ENCODE results near the gene CRTAC1. TPM values are rescaled to one million over a fixed set of nuclear protein-coding genes. Genes with fewer than 3 reads are reported as not detected.

CRTAC1 gene
- total RNA-seq, 4 donors from 2014 or later = 1.2 to 5.7 (median 1.7) TPM

DNA sequence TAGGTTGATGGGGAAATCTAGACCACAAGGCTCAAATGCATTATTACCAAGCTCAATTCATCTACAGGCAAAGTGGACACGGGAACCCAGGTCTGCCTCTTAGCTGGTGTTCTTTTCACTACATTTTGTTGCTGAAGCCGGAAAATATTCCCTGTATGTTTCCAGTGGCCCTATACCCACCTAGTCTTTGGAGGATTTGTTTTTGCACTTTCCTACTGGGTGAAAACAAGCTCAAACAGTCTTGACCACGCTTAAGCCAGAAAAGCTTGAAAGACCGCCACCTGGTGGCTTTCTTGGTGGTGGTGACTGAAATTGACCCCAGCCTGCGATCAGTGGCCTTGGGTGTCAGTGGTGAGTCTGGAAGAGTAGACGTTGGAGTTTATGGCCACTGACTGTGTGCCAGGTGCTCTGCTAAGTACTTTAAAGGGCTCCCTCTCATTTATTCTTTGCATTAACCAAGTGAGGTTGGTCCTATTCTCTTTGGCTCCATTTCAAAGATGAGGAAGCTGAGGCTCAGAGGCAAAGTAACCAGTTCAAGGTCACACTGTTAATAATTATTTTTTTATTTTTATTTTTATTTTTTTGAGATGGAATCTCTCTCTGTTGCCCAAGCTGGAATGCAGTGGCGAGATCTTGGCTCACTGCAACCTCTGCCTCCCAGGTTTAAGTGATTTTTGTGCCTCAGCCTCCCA is 11.1 kb upstream of the CRTAC1 start:
- H3K27me3 ChIP-seq = peaks cover 91% of the 10 kb centered on the region
- no peak overlapping the region for H3K4me3 ChIP-seq
- H3K36me3 ChIP-seq = no peaks in the 10 kb centered on the region
- H3K9me3 ChIP-seq = no peaks in the 10 kb centered on the region
- no peak overlapping the region for H3K27ac ChIP-seq
- H3K4me1 ChIP-seq = no peaks in the 10 kb centered on the region
- 16 to 19% methylated on average over 5 to 7 of the region's 7 CpGs for WGBS, 2 donors (ENCODE audit: low coverage in 1 of 2)
- TF ChIP-seq POLR2A (IDR thresholded peaks at IDR 0.05) (no peak), POLR2AphosphoS5 (IDR thresholded peaks at IDR 0.05) (no peak), EP300 (IDR thresholded peaks at IDR 0.05) (no peak)
- TF ChIP-seq, protein P1, sequence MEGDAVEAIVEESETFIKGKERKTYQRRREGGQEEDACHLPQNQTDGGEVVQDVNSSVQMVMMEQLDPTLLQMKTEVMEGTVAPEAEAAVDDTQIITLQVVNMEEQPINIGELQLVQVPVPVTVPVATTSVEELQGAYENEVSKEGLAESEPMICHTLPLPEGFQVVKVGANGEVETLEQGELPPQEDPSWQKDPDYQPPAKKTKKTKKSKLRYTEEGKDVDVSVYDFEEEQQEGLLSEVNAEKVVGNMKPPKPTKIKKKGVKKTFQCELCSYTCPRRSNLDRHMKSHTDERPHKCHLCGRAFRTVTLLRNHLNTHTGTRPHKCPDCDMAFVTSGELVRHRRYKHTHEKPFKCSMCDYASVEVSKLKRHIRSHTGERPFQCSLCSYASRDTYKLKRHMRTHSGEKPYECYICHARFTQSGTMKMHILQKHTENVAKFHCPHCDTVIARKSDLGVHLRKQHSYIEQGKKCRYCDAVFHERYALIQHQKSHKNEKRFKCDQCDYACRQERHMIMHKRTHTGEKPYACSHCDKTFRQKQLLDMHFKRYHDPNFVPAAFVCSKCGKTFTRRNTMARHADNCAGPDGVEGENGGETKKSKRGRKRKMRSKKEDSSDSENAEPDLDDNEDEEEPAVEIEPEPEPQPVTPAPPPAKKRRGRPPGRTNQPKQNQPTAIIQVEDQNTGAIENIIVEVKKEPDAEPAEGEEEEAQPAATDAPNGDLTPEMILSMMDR (IDR thresholded peaks at IDR 0.05) = peak in 3 of 4 experiments; percentile 45 to 82 (median 58)
- peak; percentile 55 for ATAC-seq

DNA sequence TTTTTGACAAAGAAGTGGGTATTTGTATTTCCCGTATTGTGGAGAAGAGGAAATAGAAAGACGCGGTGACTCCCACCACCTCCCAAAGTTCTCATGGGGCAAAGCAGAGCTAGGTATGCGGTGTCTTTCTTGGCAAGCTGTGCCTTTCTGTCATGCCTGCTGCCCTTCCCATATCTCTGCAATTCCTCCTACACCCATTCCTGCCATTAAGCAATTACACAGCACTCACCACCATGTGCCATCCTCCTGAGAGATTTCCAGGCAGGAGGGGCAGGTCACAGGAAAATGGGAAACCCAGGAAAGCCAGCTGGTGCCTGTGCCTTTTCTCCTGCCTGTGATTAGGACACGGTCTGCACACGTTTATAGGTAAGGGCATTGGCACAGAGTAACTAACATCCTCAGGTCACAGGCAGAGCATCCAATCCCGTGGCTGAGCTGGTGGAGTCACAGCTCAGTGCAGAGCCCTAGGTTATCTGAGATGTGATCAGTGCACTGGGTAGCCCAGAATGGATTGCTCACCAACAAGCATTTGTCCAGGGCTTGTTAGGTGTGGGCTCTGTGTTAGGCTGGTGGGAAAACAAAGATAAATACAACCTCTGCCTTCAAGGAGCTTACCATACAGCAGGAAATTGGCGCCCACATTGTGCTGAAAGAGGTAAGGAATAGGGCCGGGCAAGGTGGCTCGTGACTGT is 9.4 kb upstream of the CRTAC1 start:
- ATAC-seq = no peak
- H3K4me1 ChIP-seq = no peaks in the 10 kb centered on the region
- no peak overlapping the region for H3K27ac ChIP-seq
- peaks cover 100% of the 10 kb centered on the region for H3K27me3 ChIP-seq
- 60 to 67% methylated on average over 4 to 7 of the region's 10 CpGs for WGBS, 2 donors (ENCODE audit: low coverage in 1 of 2)
- no peaks in the 10 kb centered on the region for H3K36me3 ChIP-seq
- no peak overlapping the region for H3K4me3 ChIP-seq
- TF ChIP-seq, protein P1 (IDR thresholded peaks at IDR 0.05) = no peak
- TF ChIP-seq POLR2A (IDR thresholded peaks at IDR 0.05) (no peak), POLR2AphosphoS5 (IDR thresholded peaks at IDR 0.05) (no peak), EP300 (IDR thresholded peaks at IDR 0.05) (no peak)
- H3K9me3 ChIP-seq = no peaks in the 10 kb centered on the region

GRCh38 chr10:98038288-98038687 is 7.9 kb upstream of the CRTAC1 start:
- no peaks in the 10 kb centered on the region for H3K9me3 ChIP-seq
- no peak overlapping the region for H3K27ac ChIP-seq
- ATAC-seq = no peak
- WGBS, 2 donors (ENCODE audit: low coverage in 1 of 2) = 25 to 35% methylated on average over 2 to 4 of the region's 20 CpGs
- no peaks in the 10 kb centered on the region for H3K36me3 ChIP-seq
- peaks cover 98% of the 10 kb centered on the region for H3K27me3 ChIP-seq
- H3K4me1 ChIP-seq = no peaks in the 10 kb centered on the region
- TF ChIP-seq EP300 (IDR thresholded peaks at IDR 0.05) (no peak), POLR2A (IDR thresholded peaks at IDR 0.05) (no peak), POLR2AphosphoS5 (IDR thresholded peaks at IDR 0.05) (no peak)
- TF ChIP-seq, protein P1 (IDR thresholded peaks at IDR 0.05) = no peak
- H3K4me3 ChIP-seq = no peak overlapping the region

DNA sequence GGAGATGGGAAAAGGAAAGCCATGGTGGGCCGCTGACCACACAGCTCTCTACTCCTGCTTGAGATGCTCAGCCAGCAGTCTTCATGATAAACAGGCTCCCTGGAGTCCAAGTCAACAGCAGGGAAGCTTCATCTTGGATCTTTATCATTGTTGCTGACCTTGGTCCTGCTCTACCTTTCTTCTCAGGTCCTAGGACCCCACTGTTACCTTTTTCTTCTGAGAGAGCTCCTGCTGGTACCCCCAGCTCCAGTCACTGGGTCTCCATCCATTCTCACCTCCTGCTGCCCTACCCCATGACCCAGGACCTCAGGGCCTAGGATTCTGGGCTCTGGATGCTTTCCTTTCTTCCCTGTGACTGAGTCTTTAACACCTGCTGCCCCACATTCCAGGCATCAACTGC is 5.2 kb upstream of the CRTAC1 start:
- Histone ChIP-seq H3K27me3 (peaks cover 90% of the 10 kb centered on the region), H3K4me1 (peaks cover 0 to 9% (median 5%) of the 10 kb centered on the region in 3 donors), H3K27ac (no peak overlapping the region), H3K4me3 (no peak overlapping the region), H3K36me3 (no peaks in the 10 kb centered on the region), H3K9me3 (no peaks in the 10 kb centered on the region)
- WGBS, 2 donors (ENCODE audit: low coverage in 1 of 2) = 50% methylated on average over 1 of the region's 1 CpG; no CpG with 5 or more reads in 1 of the 2 donors
- TF ChIP-seq POLR2AphosphoS5 (IDR thresholded peaks at IDR 0.05) (no peak), POLR2A (IDR thresholded peaks at IDR 0.05) (no peak), EP300 (IDR thresholded peaks at IDR 0.05) (no peak)
- TF ChIP-seq, protein P1 (IDR thresholded peaks at IDR 0.05) = no peak
- ATAC-seq = no peak
